AG10803 (cell line): ENCODE data around the gene TMEM140.

ENCODE experiments used
- DNase-seq: peaks from one replicate; pipeline ENCODE4 v3.0.0; 2010; ENCODE audit warnings: low read depth
- H3K4me3 ChIP-seq: 2 replicates; pipeline ENCODE4 v1.5.1; 2011; ENCODE audit warnings: mild to moderate bottlenecking, low read length, control low read depth
- TF ChIP-seq, protein P1 (sequence below): conservative IDR thresholded peaks from 2 replicates; pipeline ENCODE4 v1.5.1; 2011; ENCODE audit warnings: mild to moderate bottlenecking, low read length, control low read depth, inconsistent platforms

The TMEM140 gene

GRCh38 chr7:135204341-135204749 is 56.5 kb downstream of the TMEM140 start:
- TF ChIP-seq, protein P1, sequence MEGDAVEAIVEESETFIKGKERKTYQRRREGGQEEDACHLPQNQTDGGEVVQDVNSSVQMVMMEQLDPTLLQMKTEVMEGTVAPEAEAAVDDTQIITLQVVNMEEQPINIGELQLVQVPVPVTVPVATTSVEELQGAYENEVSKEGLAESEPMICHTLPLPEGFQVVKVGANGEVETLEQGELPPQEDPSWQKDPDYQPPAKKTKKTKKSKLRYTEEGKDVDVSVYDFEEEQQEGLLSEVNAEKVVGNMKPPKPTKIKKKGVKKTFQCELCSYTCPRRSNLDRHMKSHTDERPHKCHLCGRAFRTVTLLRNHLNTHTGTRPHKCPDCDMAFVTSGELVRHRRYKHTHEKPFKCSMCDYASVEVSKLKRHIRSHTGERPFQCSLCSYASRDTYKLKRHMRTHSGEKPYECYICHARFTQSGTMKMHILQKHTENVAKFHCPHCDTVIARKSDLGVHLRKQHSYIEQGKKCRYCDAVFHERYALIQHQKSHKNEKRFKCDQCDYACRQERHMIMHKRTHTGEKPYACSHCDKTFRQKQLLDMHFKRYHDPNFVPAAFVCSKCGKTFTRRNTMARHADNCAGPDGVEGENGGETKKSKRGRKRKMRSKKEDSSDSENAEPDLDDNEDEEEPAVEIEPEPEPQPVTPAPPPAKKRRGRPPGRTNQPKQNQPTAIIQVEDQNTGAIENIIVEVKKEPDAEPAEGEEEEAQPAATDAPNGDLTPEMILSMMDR = no peak
- H3K4me3 ChIP-seq = no peak overlapping the region
- DNase-seq = no peak

DNA sequence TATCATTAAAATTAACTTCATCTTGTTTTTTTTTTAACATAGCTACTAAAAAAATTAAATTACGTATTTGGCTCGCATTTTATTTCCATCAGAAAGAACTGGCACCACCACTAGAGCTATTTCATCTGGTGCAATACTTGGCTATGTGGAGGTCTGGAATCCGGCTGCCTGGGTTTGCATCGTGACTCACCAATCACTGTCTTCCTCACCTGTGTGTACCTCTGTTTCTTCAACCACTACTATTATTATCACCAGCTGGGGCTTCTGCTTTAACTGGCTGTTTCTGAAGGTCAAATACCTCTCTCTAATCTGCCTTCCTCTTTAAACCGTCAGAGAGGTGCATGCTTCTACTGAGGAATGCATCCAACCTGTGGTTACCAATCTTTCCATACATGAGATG is 57.0 kb downstream of the TMEM140 start:
- no peak overlapping the region for H3K4me3 ChIP-seq
- DNase-seq = no peak
- TF ChIP-seq, protein P1 = no peak

GRCh38 chr7:135205850-135206249 is 58.0 kb downstream of the TMEM140 start:
- TF ChIP-seq, protein P1 = no peak
- no peak overlapping the region for H3K4me3 ChIP-seq
- DNase-seq = no peak

DNA sequence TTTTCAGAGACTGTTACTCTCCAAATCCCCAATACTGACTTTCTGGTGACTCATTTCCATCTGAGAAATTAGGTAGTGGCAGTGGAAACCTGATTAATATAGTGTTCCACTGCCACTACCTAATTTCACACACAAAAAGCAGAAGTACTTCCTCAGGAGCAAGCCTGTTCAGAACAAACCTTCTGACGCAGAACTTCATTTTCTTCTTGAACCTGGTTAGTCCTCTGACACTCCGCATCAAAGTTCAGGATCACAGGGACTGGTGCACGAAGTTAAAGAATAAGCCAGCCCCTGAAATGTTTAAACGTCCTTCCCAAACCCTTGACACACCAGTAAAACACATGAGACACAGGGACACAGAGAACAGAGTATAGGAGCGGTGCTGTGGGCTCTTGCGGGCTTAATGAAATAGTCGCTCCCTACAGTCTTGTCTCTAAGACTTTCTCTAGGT is 59.1 kb downstream of the TMEM140 start:
- H3K4me3 ChIP-seq = no peak overlapping the region
- TF ChIP-seq, protein P1 = no peak
- no peak for DNase-seq

- TF ChIP-seq, protein P1 = no peak
- no peak for DNase-seq
- no peak overlapping the region for H3K4me3 ChIP-seq
These were observed 59.7 kb downstream of the TMEM140 start for GRCh38 chr7:135207406-135208101.

- no peak for DNase-seq
- no peak overlapping the region for H3K4me3 ChIP-seq
These were observed 60.4 kb downstream of the TMEM140 start for GRCh38 chr7:135208102-135208793.

More at GRCh38 chr7:135208102-135208793, 60.4 kb downstream of the TMEM140 start:
- TF ChIP-seq, protein P1 = no peak
